A673 (cell line): ENCODE measurements around the gene C1orf21.

ENCODE experiments used
- EZH2 ChIP-seq: fragments of 200-600 bp; sonication (generic); IDR thresholded peaks from 2 replicates; pipeline ENCODE4 v1.6.1; 2017; ENCODE audit warnings: borderline replicate concordance, low read depth, mild to moderate bottlenecking, mixed read lengths, antibody characterized with exemption, low read length; ENCODE audit not compliant: poor library complexity, severe bottlenecking
- TF ChIP-seq, protein P1 (sequence below): fragments of 300-800, 200-600 bp; sonication (generic); conservative IDR thresholded peaks from 2 replicates; pipeline ENCODE4 v1.5.1; 2017; ENCODE audit warnings: low read depth, mild to moderate bottlenecking, antibody characterized with exemption, low read length, moderate library complexity, mixed read lengths

GRCh38 chr1:184527402-184527801 is 140.6 kb downstream of the C1orf21 start:
- TF ChIP-seq, protein P1, sequence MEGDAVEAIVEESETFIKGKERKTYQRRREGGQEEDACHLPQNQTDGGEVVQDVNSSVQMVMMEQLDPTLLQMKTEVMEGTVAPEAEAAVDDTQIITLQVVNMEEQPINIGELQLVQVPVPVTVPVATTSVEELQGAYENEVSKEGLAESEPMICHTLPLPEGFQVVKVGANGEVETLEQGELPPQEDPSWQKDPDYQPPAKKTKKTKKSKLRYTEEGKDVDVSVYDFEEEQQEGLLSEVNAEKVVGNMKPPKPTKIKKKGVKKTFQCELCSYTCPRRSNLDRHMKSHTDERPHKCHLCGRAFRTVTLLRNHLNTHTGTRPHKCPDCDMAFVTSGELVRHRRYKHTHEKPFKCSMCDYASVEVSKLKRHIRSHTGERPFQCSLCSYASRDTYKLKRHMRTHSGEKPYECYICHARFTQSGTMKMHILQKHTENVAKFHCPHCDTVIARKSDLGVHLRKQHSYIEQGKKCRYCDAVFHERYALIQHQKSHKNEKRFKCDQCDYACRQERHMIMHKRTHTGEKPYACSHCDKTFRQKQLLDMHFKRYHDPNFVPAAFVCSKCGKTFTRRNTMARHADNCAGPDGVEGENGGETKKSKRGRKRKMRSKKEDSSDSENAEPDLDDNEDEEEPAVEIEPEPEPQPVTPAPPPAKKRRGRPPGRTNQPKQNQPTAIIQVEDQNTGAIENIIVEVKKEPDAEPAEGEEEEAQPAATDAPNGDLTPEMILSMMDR: no peak
- TF ChIP-seq EZH2: no peak
